SK-N-DZ (cell line): ENCODE results near the gene CEP290. TPM values are rescaled to one million over a fixed set of nuclear protein-coding genes. Genes with fewer than 3 reads are reported as not detected.

Experiments used
- DNase-seq: peaks from one replicate; pipeline ENCODE4 v3.0.0-alpha.2; 2015; ENCODE audit warnings: low spot score
- polyA plus RNA-seq, 2 experiments: library from polyadenylated mRNA; depleted of rRNA; stranded (reverse); fragments of >200 nt; gene quantifications; 2 replicates each; pipeline ENCODE4 v1.2.3, GENCODE V29; 2014

Gene CEP290
- polyA plus RNA-seq (2014; cell fraction: cytosol; rRNA removed), result 12.6 and 13.2 TPM in 2 replicates
- polyA plus RNA-seq (2014; cell fraction: nucleus; rRNA removed), result 35.8 and 40.9 TPM in 2 replicates

DNA sequence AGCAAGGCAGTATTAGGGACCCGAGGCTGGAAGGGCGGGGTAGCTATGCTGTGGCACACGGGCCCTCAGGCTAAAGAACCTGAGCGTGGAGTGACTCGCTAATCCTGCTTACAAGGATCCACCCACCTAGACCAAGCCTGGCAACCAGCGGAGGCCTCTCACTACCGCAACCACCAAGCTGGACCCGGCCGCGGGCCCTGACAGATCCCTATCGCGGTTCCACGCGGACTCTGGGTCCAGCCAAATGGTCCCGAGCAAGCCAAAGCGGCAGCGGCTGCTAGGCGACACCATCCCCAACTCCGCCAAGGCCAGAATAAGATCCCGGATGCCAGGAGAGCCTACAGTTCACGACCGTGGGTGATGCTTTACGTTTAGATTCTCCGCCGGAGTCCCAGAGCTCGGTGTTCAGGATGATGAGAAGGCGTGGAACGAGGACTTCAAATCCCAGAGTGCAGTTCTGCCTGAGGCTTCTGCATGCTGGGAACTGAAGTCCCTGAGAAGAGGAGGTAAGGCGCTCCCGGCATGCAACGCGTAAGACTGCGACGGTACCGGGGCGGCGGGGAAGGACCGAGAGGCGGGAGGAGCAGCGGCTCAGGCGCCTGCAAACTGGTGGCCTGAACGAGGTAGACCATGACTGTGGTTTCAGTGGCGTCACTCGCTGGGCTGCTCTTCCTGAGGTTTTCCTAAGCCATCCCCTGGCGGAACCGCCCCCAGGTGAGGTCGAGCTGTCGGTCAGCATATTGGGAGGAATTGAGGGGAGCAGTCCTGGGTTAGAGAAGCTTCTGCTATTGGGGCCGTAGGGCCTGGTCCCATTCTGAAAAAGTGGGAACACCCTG, at the start of gene CEP290, which contains the start of gene TMTC3:
TSS of gene CEP290 (minus strand) at position 315 of the 836 bp plus-strand sequence. CDS start 781 bp downstream, outside the sequence.
TSS of gene TMTC3 (plus strand) at position 534 of the 836 bp plus-strand sequence. CDS start 6,009 bp downstream, outside the sequence.
- DNase-seq, result peak; percentile 99

- DNase-seq, result no peak
Observed at GRCh38 chr12:88188180-88188579, 46.3 kb upstream of the CEP290 start.

DNA sequence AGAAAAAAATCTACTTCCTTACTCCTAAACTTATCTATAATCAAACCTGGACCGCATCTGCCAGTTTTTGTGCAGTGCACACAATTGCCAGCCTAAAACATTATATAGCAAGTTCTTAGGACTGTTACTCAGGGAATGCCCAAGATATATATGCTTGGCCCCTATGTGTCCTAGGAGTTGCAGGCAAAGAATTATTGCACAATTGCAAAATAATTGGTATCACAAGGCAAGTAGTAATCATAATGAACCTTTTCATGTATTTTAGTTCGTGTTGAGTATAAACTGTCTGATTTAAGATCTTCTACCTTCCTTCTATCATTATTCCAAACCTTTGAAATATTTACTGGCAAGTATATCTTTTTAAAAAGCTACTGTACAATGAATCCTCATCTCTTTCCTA, 45.7 kb upstream of the CEP290 start:
- no peak for DNase-seq

DNA sequence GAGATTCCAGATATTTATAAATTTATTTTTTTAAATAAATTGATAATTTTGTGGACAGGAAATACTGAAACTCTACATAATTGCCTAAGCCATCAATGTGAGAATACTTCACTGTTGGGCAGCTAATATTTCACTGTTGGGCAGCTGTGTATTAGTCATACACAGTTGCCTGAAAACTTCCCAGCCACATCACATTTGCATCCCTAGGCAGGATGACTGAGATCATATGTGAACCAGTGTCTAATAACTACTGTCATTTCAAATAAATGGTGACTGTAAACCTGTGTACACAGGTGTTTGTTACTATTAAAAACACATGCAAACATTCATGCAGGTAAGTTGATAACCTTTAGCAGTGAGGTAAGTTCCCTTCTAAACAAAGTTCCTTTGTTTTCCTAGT, 44.1 kb upstream of the CEP290 start:
- DNase-seq, result no peak

DNA sequence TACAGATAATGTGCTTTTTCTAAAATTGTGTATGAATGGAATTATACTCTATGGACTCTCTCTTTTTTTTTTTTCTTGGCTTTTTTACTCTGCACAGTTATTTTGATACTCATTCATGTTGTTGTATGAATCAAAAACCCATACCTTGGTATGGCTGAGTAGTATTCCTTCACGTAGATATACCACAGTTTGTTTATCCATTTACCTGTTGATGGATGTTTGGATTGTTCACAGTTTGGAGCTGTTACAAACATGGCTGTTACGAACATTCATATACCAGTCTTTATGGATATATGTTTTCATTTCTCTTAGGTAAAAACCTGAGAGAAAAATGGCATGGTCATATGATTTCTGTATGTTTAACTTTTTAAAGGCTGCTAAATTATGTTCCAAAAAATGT, 43.4 kb upstream of the CEP290 start:
- DNase-seq, result no peak

DNA sequence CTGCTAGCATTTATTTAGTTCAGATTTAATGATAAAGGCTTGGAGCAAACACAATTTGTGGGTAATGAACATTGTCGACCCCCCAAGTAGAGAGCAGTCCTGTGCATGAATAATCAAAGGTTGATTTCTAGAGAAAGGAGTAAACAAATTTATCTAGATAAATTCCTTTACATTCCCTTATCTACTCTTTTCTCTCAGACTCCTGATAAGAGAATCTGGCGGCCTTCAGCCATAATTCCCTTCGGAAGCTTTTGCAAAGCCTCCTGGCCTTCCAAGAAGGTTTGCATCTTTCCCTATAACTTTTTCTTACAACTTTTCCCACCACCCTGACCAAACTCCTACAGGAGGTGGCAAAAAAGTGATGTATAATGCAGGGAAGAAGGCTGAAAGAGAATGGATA, 42.3 kb upstream of the CEP290 start:
- DNase-seq, result no peak

- no peak for DNase-seq
Observed at GRCh38 chr12:88182416-88182815, 40.5 kb upstream of the CEP290 start.

- no peak for DNase-seq
Observed at GRCh38 chr12:88181881-88182280, 40.0 kb upstream of the CEP290 start.

- DNase-seq, result no peak
Observed at GRCh38 chr12:88179436-88180014, 37.6 kb upstream of the CEP290 start.

DNA sequence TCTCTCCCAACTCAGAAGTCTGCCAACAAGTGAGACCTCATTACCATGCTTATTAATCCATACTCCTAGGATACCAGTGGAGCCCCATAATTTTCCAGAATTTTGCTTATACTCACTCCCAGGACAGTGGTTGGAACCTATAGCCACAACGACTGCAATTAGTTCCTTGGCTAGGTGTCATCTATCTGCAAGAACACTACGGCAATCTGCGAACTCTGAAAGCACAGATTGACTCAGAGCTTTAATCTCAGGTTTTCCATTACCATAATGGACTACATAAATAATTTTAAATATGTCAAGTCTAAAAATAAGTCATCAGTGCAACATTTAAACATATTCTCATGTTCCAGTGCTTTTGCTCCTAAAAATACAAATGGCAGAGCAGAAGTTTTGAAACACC, 33.7 kb upstream of the CEP290 start:
- DNase-seq, result no peak

DNA sequence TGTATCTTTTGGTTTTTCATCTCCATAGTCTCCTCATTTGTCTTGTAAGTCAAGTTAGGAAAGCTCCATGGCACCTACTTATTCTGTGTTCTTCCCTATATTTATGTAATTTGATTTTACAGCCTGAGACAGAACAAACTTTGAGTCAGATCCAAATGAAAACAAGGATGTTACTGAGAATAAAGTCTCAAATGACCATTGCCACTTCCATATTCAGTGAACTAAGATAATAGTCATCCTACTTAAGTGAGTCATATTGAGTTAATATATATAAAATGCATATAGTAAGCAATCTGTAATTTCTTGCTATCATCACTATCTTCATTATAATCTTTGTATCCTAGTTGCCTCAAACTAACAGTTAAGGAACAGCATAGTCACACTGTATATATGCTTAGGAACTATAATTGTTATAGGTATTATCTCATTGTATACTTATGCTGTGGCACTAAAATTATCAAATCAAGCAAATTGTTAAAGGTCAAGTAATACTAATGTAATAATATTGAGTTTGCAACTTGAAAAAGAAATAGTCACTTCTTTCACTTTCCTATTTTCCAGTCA, 31.0 kb upstream of the CEP290 start:
- DNase-seq, result no peak

GRCh38 chr12:88167384-88167783, 25.5 kb upstream of the CEP290 start:
- no peak for DNase-seq

DNA sequence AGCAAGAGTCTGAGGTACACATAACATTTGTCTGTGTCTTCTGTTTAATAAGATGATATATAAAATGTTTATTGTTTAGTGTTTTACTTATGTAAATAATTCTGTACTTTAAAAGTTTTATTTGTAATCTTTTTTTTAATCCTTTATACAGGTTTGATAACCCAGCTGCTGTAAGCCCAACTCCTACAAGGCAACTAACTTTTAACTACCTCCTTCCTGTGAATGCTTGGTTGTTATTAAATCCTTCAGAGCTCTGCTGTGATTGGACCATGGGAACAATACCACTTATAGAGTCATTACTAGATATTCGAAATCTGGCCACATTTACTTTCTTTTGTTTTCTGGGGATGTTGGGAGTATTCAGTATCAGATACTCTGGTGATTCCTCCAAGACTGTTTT, 24.3 kb upstream of the CEP290 start:
- no peak for DNase-seq

- no peak for DNase-seq
Observed at GRCh38 chr12:88163371-88163770, 21.5 kb upstream of the CEP290 start.

DNA sequence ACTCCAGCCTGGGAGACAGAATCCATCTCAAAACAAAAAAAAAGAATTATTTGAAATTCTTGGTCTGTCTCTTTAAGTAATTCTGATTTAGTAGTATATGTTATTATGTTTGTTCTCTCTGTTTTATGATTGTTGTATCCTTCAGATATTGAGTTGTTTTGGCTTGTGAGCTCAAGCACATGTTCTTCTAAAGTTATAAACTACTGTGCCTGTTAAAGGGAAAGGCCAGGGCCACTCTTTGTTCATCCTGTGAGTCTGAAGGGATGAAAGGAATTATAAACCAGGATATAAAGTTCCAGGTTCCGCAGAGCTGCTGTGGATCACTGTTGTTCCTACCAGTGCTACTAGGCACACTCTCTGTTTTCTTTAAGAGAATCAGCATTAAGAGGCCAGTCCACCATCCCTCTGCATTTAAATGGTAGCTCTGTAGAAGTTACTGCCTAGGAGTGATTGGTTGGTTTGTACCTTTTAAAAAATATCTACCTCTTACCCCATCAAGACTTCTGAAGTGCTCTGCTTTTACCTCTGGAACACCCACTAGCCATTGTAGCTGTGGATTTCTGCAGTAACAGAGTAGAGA, 14.3 kb upstream of the CEP290 start:
- no peak for DNase-seq

- peak; percentile 22 for DNase-seq
Observed at GRCh38 chr12:88153959-88154358, 12.1 kb upstream of the CEP290 start.

DNA sequence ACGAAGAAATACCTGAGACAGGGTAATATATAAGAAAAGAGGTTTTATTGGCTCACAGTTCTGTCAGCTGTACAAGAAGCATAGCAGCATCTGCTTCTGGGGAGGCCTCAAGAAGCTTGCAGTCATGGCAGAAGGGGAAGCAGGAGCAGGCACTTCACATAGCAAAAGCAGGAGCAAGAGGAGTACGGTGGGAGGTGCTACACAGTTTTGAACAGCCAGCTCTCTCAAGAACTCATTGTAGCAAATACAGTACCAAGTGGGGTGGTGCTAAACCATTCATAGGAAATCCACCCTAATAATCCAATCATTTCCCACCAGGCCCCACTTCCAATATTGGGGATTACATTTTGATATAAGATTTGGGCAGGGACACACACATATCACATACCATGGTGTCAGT, 8.2 kb upstream of the CEP290 start:
- no peak for DNase-seq

DNA sequence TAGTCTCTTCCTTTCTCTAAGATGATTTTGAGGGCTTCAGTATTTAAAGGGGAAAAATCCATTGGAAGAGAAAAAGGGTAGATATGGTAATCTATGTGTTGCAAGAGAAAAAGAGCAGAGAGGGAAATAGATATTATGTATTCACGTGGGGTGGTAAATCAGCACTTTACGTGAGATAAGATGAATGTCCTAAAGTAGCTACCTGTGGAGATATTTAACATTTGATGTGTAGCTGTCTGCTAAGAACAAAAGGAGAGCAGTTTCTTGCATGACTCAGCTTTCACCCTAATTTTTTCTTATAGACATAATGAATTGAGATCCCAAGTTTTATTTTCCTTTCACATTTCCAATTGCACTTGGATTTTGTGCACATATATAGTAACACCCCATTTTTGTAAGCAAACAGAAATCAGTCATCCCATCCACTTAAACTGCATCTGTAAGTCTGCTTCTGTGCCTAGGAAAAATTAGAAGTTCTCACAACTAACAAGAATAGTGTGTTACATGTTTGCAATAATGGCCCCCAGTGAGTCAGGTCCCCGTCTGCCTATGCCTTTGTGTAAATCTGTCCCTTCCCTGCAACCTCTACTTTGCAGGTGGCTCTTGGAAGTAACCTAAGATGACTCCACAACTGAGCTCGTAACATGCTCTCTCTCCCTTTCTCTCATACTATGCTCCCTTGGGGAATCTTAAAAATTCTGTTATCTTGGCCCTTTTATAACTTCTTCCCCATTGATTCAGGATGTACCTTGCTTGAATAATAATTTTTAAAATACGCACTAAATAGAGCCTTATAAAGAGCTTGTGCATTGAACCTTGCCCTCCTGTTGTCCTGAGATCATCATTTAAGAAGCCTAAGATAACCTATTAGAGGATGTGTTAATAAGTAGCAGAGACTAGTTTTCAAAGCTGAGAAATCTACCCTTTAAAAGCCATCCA, 3.9 kb upstream of the CEP290 start:
- no peak for DNase-seq

GRCh38 chr12:88144546-88145468, 2.9 kb upstream of the CEP290 start:
- DNase-seq, result no peak

GRCh38 chr12:88144037-88144436, 2.1 kb upstream of the CEP290 start:
- no peak for DNase-seq
